Left ventricle myocardium inferior (tissue), 1 donor: ENCODE results near the gene MYH15. TPM values are rescaled to one million over a fixed set of nuclear protein-coding genes. Genes with fewer than 3 reads are reported as not detected.
"Not testable (repeated sequence)": the region's sequence is repeated elsewhere in the genome, so short reads cannot be mapped to it uniquely, and the experiment has no call there.

Source experiments
- DNase-seq: peaks from one replicate; pipeline ENCODE4 v3.0.0-alpha.2; 2020
- H3K27ac ChIP-seq: fragments of 200-600 bp; replicated peaks from 2 replicates; pipeline ENCODE4 v1.8.0; 2021
- H3K27me3 ChIP-seq: fragments of 200-600 bp; 2 replicates; pipeline ENCODE4 v1.8.0; 2021; ENCODE audit warnings: low read depth
- H3K36me3 ChIP-seq: fragments of 200-600 bp; 2 replicates; pipeline ENCODE4 v1.8.0; 2021
- H3K4me1 ChIP-seq: fragments of 200-600 bp; 2 replicates; pipeline ENCODE4 v1.8.0; 2021
- H3K4me3 ChIP-seq: fragments of 200-600 bp; 2 replicates; pipeline ENCODE4 v1.8.0; 2021; ENCODE audit warnings: mild to moderate bottlenecking, moderate library complexity
- H3K9me3 ChIP-seq: fragments of 200-600 bp; replicated peaks from 2 replicates; pipeline ENCODE4 v1.8.0; 2021
- CTCF ChIP-seq: fragments of 200-600 bp; IDR thresholded peaks from 2 replicates; pipeline ENCODE4 v1.8.0; 2021; ENCODE audit warnings: antibody characterized with exemption, mild to moderate bottlenecking, borderline replicate concordance
- intact Hi-C: fragments of 100-400 bp; cut with micrococcal nuclease; formaldehyde crosslinking; loops from one replicate; pipeline ENCODE4 v1.11.0; 2022
- total RNA-seq: library from RNA; stranded (reverse); fragmentation: NEBNext Ultra II Directional; extraction: Animal tissue kit (Norgen Biotek cat#: 25700); gene quantifications from one replicate; pipeline ENCODE4 v1.2.1, GENCODE V29; 2021
- donor health status: DM: no; HTN: yes; CAD: no; lungs with severe emphysema.

The MYH15 gene
- total RNA-seq, 1 donor from 2014 or later = 0.22 TPM

GRCh38 chr3:108383306-108383705 is 127.1 kb downstream of the MYH15 start:
- H3K9me3 ChIP-seq = no peaks in the 10 kb centered on the region
- no peaks in the 10 kb centered on the region for H3K36me3 ChIP-seq
- intact Hi-C loops = no loop called here
- H3K27me3 ChIP-seq = no peaks in the 10 kb centered on the region
- TF ChIP-seq CTCF = no peak
- no peak for DNase-seq
- no peak overlapping the region for H3K4me3 ChIP-seq
- no peaks in the 10 kb centered on the region for H3K4me1 ChIP-seq
- H3K27ac ChIP-seq = no peak overlapping the region

- no peak for DNase-seq
- intact Hi-C loops = no loop called here
- H3K36me3 ChIP-seq = no peaks in the 10 kb centered on the region
Observed at GRCh38 chr3:108381529-108382140, 128.8 kb downstream of the MYH15 start.

GRCh38 chr3:108380128-108380795 is 130.1 kb downstream of the MYH15 start:
- Histone ChIP-seq H3K4me3 (no peak overlapping the region), H3K27ac (no peak overlapping the region), H3K9me3 (no peaks in the 10 kb centered on the region), H3K27me3 (no peaks in the 10 kb centered on the region), H3K36me3 (no peaks in the 10 kb centered on the region), H3K4me1 (no peaks in the 10 kb centered on the region)
- intact Hi-C loops = no loop called here
- no peak for DNase-seq
- TF ChIP-seq CTCF = no peak

More at GRCh38 chr3:108381529-108382140, 128.8 kb downstream of the MYH15 start:
- Histone ChIP-seq H3K9me3 (no peaks in the 10 kb centered on the region), H3K27me3 (no peaks in the 10 kb centered on the region), H3K27ac (no peak overlapping the region), H3K4me1 (no peaks in the 10 kb centered on the region), H3K4me3 (no peak overlapping the region)
- no peak for TF ChIP-seq CTCF

- H3K9me3 ChIP-seq, H3K27ac ChIP-seq, H3K27me3 ChIP-seq, intact Hi-C loops, DNase-seq, H3K36me3 ChIP-seq, H3K4me1 ChIP-seq, H3K4me3 ChIP-seq: not testable (repeated sequence)
Observed at GRCh38 chr3:108378952-108379342, 131.4 kb downstream of the MYH15 start.

GRCh38 chr3:108378153-108378951 is 132.0 kb downstream of the MYH15 start:
- Histone ChIP-seq H3K9me3 (no peaks in the 10 kb centered on the region), H3K4me1 (no peaks in the 10 kb centered on the region), H3K27me3 (no peaks in the 10 kb centered on the region), H3K4me3 (no peak overlapping the region), H3K36me3 (no peaks in the 10 kb centered on the region), H3K27ac (no peak overlapping the region)
- no peak for TF ChIP-seq CTCF
- intact Hi-C loops = no loop called here
- no peak for DNase-seq

- no peaks in the 10 kb centered on the region for H3K9me3 ChIP-seq
- no peak for TF ChIP-seq CTCF
- no peak overlapping the region for H3K4me3 ChIP-seq
- no peaks in the 10 kb centered on the region for H3K27me3 ChIP-seq
- intact Hi-C loops = no loop called here
- H3K4me1 ChIP-seq = no peaks in the 10 kb centered on the region
- H3K27ac ChIP-seq = no peak overlapping the region
- DNase-seq = no peak
- H3K36me3 ChIP-seq = no peaks in the 10 kb centered on the region
Observed at GRCh38 chr3:108377384-108377783, 133.0 kb downstream of the MYH15 start.
